ENCODE data around the gene PTPN6.

GRCh38 chr12:6959058-6959804, 8.1 kb downstream of the PTPN6 start:
- TF ChIP-seq EZH2phosphoT487 (IDR thresholded peaks at IDR 0.05; ENCODE audit: borderline replicate concordance) = no peak
- no peak for TF ChIP-seq POLR2AphosphoS5 (IDR thresholded peaks at IDR 0.05; ENCODE audit: low read depth, low read length)
- no peak for TF ChIP-seq YY1 (IDR thresholded peaks at IDR 0.05; ENCODE audit: extremely low read depth, insufficient replicate concordance, low read depth, low read length)
- no peak for TF ChIP-seq POLR2A (IDR thresholded peaks at IDR 0.05; ENCODE audit: borderline replicate concordance, extremely low read depth, insufficient read depth, insufficient read length)
- no peak for TF ChIP-seq CTCF (IDR thresholded peaks at IDR 0.05 in 2 of 3, conservative IDR thresholded peaks at IDR 0.05 in 1 of 3; ENCODE audit: borderline replicate concordance in 1 of 3, insufficient read depth in 1 of 3, low read depth in 2 of 3, low read length in 2 of 3)
- TF ChIP-seq ZBTB33 (IDR thresholded peaks at IDR 0.05; ENCODE audit: extremely low read depth, insufficient replicate concordance, low read length) = no peak
- TF ChIP-seq CEBPB (IDR thresholded peaks at IDR 0.05; ENCODE audit: low read depth) = no peak
- TF ChIP-seq RAD21 (IDR thresholded peaks at IDR 0.05; ENCODE audit: low read depth) = no peak
- TF ChIP-seq ZFX (IDR thresholded peaks at IDR 0.05) = no peak
- TF ChIP-seq SP1 (IDR thresholded peaks at IDR 0.05; ENCODE audit: low read depth) = no peak
- TF ChIP-seq EZH2 (IDR thresholded peaks at IDR 0.05) = no peak
- TF ChIP-seq JUND (IDR thresholded peaks at IDR 0.05) = no peak

Measured in HCT116 (cell line).